Activated naive CD4-positive, alpha-beta T cell treated with Interleukin-2 at 50 U/mL for 16 hours (primary cell): Measurements from ENCODE around the gene CEP104.

Source experiments
- DNase-seq: peaks from one replicate; pipeline ENCODE4 v3.0.0-alpha.2; 2020

Gene CEP104

DNA sequence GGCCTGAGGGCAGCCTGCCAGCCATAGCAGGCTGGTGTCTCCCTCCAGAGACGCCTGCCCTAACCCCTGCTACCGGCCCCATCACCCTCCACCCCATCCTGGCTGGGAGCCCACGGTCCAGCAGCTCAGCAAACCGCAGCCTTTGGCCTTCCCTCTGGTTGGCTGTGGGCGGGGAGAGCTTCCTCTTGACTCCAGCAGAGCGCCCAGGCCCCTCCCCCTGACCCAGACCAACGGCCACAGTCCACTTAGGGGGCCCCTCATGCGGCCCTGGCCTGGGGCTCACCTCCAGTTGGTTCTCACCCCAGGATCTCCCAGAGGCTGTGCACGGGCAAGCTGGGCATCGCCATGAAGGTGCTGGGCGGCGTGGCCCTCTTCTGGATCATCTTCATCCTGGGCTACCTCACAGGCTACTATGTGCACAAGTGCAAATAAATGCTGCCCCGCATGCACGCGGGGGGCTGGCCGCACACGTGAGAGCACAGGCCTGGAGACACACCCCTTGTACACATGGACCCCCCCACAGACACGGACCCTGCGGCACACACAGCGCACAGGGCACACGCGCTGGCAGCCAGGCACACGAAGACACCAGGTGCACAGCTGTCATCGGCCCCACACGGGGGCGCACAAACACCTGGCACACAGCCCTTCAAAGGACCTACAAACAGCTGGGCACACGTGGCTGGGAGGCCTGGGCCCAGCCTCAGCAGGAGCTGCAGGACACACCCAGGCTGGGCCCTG is 81.4 kb downstream of the CEP104 start:
- peak; percentile 64 for DNase-seq

DNA sequence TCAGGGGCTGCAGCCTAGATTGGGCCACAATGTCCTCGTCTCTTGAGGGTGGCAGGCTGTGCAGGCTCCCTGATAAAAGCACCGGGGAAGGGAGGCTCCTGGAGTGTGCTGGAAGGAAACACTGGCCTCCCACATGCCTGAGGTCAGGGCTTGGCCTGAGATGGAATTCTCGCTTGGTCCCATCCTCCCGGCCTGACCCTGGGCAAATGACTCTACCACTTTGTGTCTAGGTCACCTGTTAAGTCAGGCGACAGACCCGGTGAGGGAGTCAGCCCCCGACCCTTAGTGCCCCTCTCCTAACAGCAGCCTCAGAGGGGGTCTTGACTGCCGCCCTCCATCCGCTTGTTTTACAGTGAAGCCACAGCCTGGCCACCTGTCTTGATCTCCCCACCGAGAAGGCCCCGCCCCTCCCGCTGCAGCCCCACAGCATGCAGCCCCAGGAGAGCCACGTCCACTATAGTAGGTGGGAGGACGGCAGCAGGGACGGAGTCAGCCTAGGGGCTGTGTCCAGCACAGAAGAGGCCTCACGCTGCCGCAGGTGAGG is 82.0 kb downstream of the CEP104 start:
- no peak for DNase-seq

- no peak for DNase-seq
Measured at GRCh38 chr1:3774276-3774945, 82.6 kb downstream of the CEP104 start.

- no peak for DNase-seq
Measured at GRCh38 chr1:3773572-3774275, 83.3 kb downstream of the CEP104 start.

GRCh38 chr1:3772715-3773571 is 84.1 kb downstream of the CEP104 start, which contains the start of gene SMIM1:
Gene SMIM1, plus strand, starts transcription at chr1:3772749. Its CDS starts 2,625 bp downstream, at chr1:3775374.
- no peak for DNase-seq

- peak; percentile 87 for DNase-seq
Measured at GRCh38 chr1:3772027-3772714, 84.8 kb downstream of the CEP104 start.

GRCh38 chr1:3771108-3772026 is 85.6 kb downstream of the CEP104 start:
- DNase-seq, result no peak

DNA sequence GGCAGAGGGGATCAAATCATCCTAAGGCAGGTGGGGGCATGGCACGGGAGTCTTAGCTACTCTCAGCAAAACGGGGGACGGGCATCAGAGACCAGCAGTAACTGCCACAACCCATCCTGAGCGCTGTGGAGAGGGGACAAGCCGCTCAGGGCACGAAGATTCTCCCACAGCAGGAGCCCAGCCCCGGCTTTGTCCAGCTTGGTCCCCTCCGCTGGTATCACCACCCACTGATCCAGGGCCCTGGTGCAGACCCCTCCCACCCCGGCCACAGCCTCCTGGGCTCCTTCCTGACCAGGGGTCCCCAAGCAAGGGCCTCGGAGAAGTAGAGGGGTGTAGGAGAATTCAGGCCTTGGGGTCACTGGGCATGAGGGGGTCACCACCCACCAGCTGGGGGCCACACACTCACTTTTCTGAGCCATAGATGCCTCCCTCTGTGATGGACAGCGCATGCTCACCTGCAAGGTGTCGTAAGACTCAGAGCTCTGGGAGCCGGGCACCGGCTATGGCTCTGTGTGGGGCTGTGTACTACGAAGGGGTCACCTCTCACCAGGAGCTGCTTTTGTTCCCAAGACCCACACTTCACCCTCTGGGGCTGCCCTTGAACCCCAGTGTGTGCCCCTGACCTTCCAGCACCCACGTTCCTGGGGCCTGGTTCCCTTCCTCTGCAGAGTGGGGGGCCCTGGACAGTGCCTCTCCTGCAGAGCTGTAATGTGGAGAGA is 86.8 kb downstream of the CEP104 start:
- no peak for DNase-seq

DNA sequence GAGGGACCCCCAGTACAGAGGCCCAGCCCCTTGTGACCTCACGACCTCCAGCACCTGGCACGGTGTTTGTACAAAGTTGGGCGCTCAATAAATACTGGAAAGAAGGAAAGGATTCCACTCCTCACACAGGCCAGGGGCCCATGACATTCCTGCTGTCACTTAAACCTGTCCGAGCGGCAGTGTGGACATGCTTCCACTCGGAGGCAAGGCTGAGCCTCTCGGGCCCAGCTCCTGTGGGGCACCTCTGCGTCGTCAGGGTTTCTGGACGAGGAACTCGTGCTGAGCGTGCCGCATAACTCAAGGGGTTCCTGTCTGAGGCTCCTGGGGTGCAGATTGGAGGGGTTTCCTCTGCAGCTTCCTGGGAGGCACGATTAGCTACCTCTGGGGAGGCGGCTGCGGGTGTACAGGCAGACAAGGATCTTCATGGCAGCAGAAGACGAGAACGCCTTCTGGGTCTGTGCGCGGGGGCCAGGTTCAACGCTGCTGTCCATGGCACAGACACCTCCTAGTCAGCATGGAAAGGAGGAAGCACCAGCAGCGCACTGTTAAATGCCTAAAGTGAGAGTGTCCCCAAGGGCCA is 88.1 kb downstream of the CEP104 start:
- DNase-seq, result no peak

- DNase-seq, result no peak
Measured at GRCh38 chr1:3767328-3767925, 89.6 kb downstream of the CEP104 start.

- DNase-seq, result no peak
Measured at GRCh38 chr1:3763351-3764125, 93.5 kb downstream of the CEP104 start.

- no peak for DNase-seq
Measured at GRCh38 chr1:3762873-3763228, 94.2 kb downstream of the CEP104 start.

GRCh38 chr1:3762151-3762872 is 94.7 kb downstream of the CEP104 start:
- no peak for DNase-seq
